ENCODE measurements around the gene PTOV1.

Gene PTOV1

GRCh38 chr19:49882643-49883042, 31.7 kb downstream of the PTOV1 start:
- CTCF ChIA-PET, result no interaction called here
- H3K27ac ChIP-seq, result no peak overlapping the region
- no peak for DNase-seq (ENCODE audit: low spot score)
- TF ChIP-seq, protein P1, sequence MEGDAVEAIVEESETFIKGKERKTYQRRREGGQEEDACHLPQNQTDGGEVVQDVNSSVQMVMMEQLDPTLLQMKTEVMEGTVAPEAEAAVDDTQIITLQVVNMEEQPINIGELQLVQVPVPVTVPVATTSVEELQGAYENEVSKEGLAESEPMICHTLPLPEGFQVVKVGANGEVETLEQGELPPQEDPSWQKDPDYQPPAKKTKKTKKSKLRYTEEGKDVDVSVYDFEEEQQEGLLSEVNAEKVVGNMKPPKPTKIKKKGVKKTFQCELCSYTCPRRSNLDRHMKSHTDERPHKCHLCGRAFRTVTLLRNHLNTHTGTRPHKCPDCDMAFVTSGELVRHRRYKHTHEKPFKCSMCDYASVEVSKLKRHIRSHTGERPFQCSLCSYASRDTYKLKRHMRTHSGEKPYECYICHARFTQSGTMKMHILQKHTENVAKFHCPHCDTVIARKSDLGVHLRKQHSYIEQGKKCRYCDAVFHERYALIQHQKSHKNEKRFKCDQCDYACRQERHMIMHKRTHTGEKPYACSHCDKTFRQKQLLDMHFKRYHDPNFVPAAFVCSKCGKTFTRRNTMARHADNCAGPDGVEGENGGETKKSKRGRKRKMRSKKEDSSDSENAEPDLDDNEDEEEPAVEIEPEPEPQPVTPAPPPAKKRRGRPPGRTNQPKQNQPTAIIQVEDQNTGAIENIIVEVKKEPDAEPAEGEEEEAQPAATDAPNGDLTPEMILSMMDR (conservative IDR thresholded peaks at IDR 0.05; ENCODE audit: low read depth), result no peak
- POLR2A ChIA-PET (ENCODE audit: low non-redundant PET), result no interaction called here

GRCh38 chr19:49883094-49883493, 32.1 kb downstream of the PTOV1 start:
- ChIA-PET POLR2A (ENCODE audit: low non-redundant PET) (no interaction called here), CTCF (no interaction called here)
- H3K27ac ChIP-seq, result no peak overlapping the region
- TF ChIP-seq, protein P1 (conservative IDR thresholded peaks at IDR 0.05; ENCODE audit: low read depth), result no peak
- no peak for DNase-seq (ENCODE audit: low spot score)

DNA sequence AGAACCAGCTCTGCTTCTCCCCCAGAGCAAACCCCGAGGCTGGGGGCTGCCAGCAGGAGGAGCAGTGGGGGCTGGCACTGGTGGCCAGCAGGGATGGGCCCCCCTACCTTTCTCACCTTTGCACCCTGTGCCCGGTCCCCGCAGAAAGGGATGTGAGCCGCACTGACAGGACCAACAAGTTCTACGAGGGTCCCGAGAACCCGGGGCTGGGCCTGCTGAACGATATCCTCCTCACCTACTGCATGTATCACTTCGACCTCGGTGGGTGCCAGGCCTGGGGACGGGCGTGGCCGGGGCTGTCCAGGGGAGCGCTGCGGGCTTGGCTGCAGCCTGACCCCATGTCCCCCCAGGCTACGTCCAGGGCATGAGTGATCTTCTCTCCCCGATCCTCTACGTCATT, 33.1 kb downstream of the PTOV1 start:
- peak overlapping the region; percentile 40 for H3K27ac ChIP-seq
- TF ChIP-seq, protein P1 (conservative IDR thresholded peaks at IDR 0.05; ENCODE audit: low read depth), result no peak
- POLR2A ChIA-PET (ENCODE audit: low non-redundant PET), result no interaction called here
- DNase-seq (ENCODE audit: low spot score), result no peak
- CTCF ChIA-PET, result no interaction called here

- no peak for DNase-seq (ENCODE audit: low spot score)
- TF ChIP-seq, protein P1 (conservative IDR thresholded peaks at IDR 0.05; ENCODE audit: low read depth), result no peak
- ChIA-PET CTCF (no interaction called here), POLR2A (ENCODE audit: low non-redundant PET) (no interaction called here)
- peak overlapping the region; percentile 40 for H3K27ac ChIP-seq
Observed at GRCh38 chr19:49884760-49885159, 33.8 kb downstream of the PTOV1 start.

DNA sequence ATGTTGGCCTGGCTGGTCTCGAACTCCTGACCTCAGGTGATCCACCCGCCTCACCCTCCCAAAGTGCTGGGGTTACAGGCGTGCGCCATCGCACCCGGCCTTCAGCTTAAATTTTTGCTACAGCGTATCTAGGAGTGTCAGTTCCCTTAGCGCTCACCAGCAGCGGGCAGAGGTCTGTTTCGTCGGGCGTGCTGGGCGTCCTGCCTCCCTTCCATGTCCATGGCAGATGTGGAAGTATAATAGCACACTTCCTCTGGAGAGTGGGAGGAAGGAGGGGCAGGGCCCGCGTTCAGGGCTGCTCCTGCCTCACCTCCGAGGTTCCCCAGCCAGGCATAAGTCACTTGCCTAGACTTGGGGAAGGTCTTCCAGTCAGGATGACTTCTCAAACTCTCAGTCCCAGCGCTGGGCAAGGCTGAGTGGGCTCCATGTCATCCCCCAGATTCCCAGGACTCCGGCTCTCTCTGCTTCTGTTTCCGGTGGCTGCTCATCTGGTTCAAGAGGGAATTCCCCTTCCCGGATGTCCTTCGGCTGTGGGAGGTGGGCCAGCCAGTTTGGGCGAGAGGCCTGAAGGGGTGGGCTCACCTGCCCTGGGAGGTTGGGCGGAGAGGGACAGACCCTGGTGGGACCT, 36.2 kb downstream of the PTOV1 start:
- H3K27ac ChIP-seq, result peak overlapping the region; percentile 39
- TF ChIP-seq, protein P1 (conservative IDR thresholded peaks at IDR 0.05; ENCODE audit: low read depth), result no peak
- no peak for DNase-seq (ENCODE audit: low spot score)
- ChIA-PET POLR2A (ENCODE audit: low non-redundant PET) (no interaction called here), CTCF (no interaction called here)

DNA sequence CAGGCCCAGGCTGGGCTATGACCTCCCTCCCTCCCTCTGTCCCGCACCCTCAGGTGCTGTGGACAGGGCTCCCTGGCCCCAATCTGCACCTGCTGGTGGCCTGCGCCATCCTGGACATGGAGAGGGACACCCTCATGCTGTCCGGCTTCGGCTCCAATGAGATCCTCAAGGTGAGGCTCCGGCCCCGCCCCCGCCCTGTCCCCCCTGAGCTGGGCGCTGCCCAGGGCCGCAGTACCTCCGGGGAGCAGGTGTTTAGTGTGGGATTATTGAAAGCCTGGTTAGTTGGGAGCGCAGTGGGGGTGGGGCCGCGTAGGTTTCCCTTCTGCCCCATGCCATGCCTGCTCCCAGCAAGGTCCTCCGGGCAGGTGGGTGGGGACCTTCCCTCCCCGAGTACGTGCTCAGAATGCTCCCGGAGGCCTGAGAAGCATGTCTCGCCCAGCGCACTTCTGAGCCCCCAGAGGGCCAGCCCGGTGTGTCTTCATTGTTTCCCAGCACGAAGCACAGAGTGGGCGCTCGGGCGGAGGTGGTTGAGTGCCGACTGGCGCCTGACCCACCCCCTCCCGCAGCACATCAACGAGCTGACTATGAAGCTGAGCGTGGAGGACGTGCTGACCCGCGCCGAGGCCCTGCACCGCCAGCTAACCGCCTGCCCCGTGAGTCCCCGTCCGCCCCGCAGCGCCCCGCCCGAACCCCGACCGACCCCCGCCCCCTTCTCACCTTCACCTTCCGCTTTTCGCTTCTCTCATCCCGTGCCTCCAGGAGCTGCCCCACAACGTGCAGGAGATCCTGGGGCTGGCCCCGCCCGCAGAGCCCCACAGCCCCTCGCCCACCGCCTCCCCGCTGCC, 36.9 kb downstream of the PTOV1 start:
- ChIA-PET POLR2A (ENCODE audit: low non-redundant PET) (no interaction called here), CTCF (no interaction called here)
- no peak for DNase-seq (ENCODE audit: low spot score)
- TF ChIP-seq, protein P1 (conservative IDR thresholded peaks at IDR 0.05; ENCODE audit: low read depth), result no peak
- peak overlapping the region; percentile 39; the same call in 1 of the 2 replicates for H3K27ac ChIP-seq
